HepG2 (cell line): ENCODE results near the gene EPB41L5. TPM values are rescaled to one million over a fixed set of nuclear protein-coding genes. Genes with fewer than 3 reads are reported as not detected.

Experiments
- FOSL2 ChIP-seq: sonication (generic); formaldehyde crosslinking; IDR thresholded peaks from 2 replicates; pipeline ENCODE4 v1.4.0; 2020; ENCODE audit warnings: missing genetic modification reagents
- KLF9 ChIP-seq: IDR thresholded peaks from 2 replicates; pipeline ENCODE4 v1.6.1; 2016; ENCODE audit warnings: low read depth
- PAWR ChIP-seq: sonication (generic); formaldehyde crosslinking; IDR thresholded peaks from 2 replicates; pipeline ENCODE4 v1.4.0; 2020; ENCODE audit warnings: missing genetic modification reagents, mild to moderate bottlenecking, borderline replicate concordance
- RCOR2 ChIP-seq: IDR thresholded peaks from 2 replicates; pipeline ENCODE4 v1.6.1; 2016; ENCODE audit warnings: missing biosample characterization, missing genetic modification reagents
- SKI ChIP-seq: fragments of 450-650 bp; IDR thresholded peaks from one replicate; pipeline ENCODE4 v1.6.1; 2018; ENCODE audit warnings: mild to moderate bottlenecking; ENCODE audit not compliant: partially characterized antibody
- ZNF136 ChIP-seq: sonication (generic); formaldehyde crosslinking; IDR thresholded peaks from 2 replicates; pipeline ENCODE4 v1.8.1; 2022; ENCODE audit warnings: low read depth, mild to moderate bottlenecking, moderate library complexity, missing genetic modification reagents
- ZNF331 ChIP-seq: sonication (generic); formaldehyde crosslinking; IDR thresholded peaks from 2 replicates; pipeline ENCODE4 v1.4.0; 2020; ENCODE audit warnings: missing genetic modification reagents
- ZNF737 ChIP-seq: sonication (generic); formaldehyde crosslinking; IDR thresholded peaks from 2 replicates; pipeline ENCODE4 v1.5.0; 2020; ENCODE audit warnings: missing genetic modification reagents, mild to moderate bottlenecking, borderline replicate concordance
- ZNF883 ChIP-seq: sonication (generic); formaldehyde crosslinking; IDR thresholded peaks from 2 replicates; pipeline ENCODE4 v1.5.1; 2020; ENCODE audit warnings: mild to moderate bottlenecking, missing genetic modification reagents; ENCODE audit errors: not compliant biosample characterization
- ZSCAN30 ChIP-seq: sonication (generic); formaldehyde crosslinking; IDR thresholded peaks from 2 replicates; pipeline ENCODE4 v1.5.0; 2020; ENCODE audit warnings: mild to moderate bottlenecking, missing genetic modification reagents
- polyA plus RNA-seq, 8 experiments: library from polyadenylated mRNA; depleted of rRNA in 3 of 8; stranded (reverse) in 7 of 8; unstranded in 1 of 8; fragments of >200 nt; fragmentation: Illumina TruSeq in 4 of 8; extraction: Trizol in 4 of 8; gene quantifications; 2 replicates each; pipeline versions ENCODE4 v1.2.1 to v1.2.3, GENCODE V29; 2011 to 2016; ENCODE audit warnings: low read depth in 4 of 8, missing spikeins in 1 of 8, mixed read lengths in 1 of 8; ENCODE audit not compliant: insufficient read depth in 1 of 8
- total RNA-seq, 5 experiments: library from RNA; depleted of rRNA; stranded (reverse); fragments of >200 nt; fragmentation: Illumina TruSeq; extraction: Trizol; gene quantifications; 2 replicates each; pipeline ENCODE4 v1.2.3, GENCODE V29; 2016; ENCODE audit warnings: low read depth in 1 of 5
- TF ChIP-seq, protein P1 (sequence below), 2 experiments: fragments of 450-650 bp in 1 of 2; sonication (generic) in 1 of 2; formaldehyde crosslinking; IDR thresholded peaks; 2 replicates each; pipeline versions ENCODE4 v1.5.0 to v1.8.0; 2020 to 2022; ENCODE audit warnings: mild to moderate bottlenecking in 1 of 2, missing genetic modification reagents in 1 of 2
- TF ChIP-seq, protein P2 (sequence below): IDR thresholded peaks from 2 replicates; pipeline ENCODE4 v1.6.1; 2016; ENCODE audit warnings: mild to moderate bottlenecking
- TF ChIP-seq, protein P3 (sequence below): sonication (generic); formaldehyde crosslinking; IDR thresholded peaks from 2 replicates; pipeline ENCODE4 v1.4.0; 2020; ENCODE audit warnings: missing genetic modification reagents, borderline replicate concordance
- TF ChIP-seq, protein P4 (sequence below): sonication (generic); formaldehyde crosslinking; IDR thresholded peaks from 2 replicates; pipeline ENCODE4 v1.4.0; 2020; ENCODE audit warnings: missing genetic modification reagents
- TF ChIP-seq, protein P5 (sequence below): sonication (generic); formaldehyde crosslinking; IDR thresholded peaks from 2 replicates; pipeline ENCODE4 v1.5.1; 2020; ENCODE audit warnings: mild to moderate bottlenecking, missing genetic modification reagents, borderline replicate concordance
- TF ChIP-seq, protein P6 (sequence below): IDR thresholded peaks from 2 replicates; pipeline ENCODE4 v1.6.1; 2016; ENCODE audit warnings: low read depth

Gene EPB41L5
- total and polyA plus RNA-seq, 2 of the 13 experiments (the other 11 are each of a cell fraction or from before 2014, with no cell fraction given): 40.5 to 47.5 TPM

DNA sequence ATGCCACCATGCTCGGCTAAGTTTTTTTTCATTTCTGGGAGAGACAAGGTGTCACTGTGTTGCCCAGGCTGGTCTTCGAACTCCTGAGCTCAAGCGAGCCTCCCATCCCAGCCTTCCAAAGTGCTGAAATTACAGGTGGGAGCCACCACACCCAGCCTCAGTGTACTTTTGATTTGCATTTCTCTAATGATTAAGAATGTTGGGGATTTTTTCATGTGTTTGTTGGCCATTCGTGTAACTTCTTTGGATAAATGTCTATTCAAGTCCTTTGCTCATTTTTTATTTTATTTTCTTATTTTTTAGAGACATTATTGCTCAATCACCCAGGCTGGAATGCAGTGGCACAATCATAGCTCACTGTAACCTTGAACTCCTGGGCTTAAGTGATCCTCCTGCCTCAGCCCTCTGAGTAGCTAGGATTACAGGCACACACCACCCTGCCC, 137.2 kb downstream of the EPB41L5 start (continued):
- TF ChIP-seq, protein P1, sequence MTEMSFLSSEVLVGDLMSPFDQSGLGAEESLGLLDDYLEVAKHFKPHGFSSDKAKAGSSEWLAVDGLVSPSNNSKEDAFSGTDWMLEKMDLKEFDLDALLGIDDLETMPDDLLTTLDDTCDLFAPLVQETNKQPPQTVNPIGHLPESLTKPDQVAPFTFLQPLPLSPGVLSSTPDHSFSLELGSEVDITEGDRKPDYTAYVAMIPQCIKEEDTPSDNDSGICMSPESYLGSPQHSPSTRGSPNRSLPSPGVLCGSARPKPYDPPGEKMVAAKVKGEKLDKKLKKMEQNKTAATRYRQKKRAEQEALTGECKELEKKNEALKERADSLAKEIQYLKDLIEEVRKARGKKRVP (CRISPR knock-in tag; IDR thresholded peaks at IDR 0.05): no peak
- TF ChIP-seq ZNF883 (CRISPR knock-in tag): no peak
- 0 out of 2 replicates have a peak, but pooled peaks have one; percentile 23 for TF ChIP-seq ZSCAN30 (CRISPR knock-in tag)
- no peak for TF ChIP-seq ZNF737 (CRISPR knock-in tag)
- peak; percentile 62; the same call in 1 of the 2 replicates for TF ChIP-seq RCOR2 (CRISPR knock-in tag)
- TF ChIP-seq PAWR (CRISPR knock-in tag): no peak
- TF ChIP-seq, protein P2, sequence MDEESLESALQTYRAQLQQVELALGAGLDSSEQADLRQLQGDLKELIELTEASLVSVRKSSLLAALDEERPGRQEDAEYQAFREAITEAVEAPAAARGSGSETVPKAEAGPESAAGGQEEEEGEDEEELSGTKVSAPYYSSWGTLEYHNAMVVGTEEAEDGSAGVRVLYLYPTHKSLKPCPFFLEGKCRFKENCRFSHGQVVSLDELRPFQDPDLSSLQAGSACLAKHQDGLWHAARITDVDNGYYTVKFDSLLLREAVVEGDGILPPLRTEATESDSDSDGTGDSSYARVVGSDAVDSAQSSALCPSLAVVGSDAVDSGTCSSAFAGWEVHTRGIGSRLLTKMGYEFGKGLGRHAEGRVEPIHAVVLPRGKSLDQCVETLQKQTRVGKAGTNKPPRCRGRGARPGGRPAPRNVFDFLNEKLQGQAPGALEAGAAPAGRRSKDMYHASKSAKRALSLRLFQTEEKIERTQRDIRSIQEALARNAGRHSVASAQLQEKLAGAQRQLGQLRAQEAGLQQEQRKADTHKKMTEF (CRISPR knock-in tag): peak; percentile 60; the same call in 1 of the 2 replicates
- TF ChIP-seq, protein P3, sequence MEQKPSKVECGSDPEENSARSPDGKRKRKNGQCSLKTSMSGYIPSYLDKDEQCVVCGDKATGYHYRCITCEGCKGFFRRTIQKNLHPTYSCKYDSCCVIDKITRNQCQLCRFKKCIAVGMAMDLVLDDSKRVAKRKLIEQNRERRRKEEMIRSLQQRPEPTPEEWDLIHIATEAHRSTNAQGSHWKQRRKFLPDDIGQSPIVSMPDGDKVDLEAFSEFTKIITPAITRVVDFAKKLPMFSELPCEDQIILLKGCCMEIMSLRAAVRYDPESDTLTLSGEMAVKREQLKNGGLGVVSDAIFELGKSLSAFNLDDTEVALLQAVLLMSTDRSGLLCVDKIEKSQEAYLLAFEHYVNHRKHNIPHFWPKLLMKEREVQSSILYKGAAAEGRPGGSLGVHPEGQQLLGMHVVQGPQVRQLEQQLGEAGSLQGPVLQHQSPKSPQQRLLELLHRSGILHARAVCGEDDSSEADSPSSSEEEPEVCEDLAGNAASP (CRISPR knock-in tag): peak; percentile 8; the same call in 1 of the 2 replicates
- TF ChIP-seq, protein P4, sequence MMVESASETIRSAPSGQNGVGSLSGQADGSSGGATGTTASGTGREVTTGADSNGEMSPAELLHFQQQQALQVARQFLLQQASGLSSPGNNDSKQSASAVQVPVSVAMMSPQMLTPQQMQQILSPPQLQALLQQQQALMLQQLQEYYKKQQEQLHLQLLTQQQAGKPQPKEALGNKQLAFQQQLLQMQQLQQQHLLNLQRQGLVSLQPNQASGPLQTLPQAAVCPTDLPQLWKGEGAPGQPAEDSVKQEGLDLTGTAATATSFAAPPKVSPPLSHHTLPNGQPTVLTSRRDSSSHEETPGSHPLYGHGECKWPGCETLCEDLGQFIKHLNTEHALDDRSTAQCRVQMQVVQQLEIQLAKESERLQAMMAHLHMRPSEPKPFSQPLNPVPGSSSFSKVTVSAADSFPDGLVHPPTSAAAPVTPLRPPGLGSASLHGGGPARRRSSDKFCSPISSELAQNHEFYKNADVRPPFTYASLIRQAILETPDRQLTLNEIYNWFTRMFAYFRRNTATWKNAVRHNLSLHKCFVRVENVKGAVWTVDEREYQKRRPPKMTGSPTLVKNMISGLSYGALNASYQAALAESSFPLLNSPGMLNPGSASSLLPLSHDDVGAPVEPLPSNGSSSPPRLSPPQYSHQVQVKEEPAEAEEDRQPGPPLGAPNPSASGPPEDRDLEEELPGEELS (CRISPR knock-in tag): 0 out of 2 replicates have a peak, but pooled peaks have one; percentile 14
- TF ChIP-seq, protein P5, sequence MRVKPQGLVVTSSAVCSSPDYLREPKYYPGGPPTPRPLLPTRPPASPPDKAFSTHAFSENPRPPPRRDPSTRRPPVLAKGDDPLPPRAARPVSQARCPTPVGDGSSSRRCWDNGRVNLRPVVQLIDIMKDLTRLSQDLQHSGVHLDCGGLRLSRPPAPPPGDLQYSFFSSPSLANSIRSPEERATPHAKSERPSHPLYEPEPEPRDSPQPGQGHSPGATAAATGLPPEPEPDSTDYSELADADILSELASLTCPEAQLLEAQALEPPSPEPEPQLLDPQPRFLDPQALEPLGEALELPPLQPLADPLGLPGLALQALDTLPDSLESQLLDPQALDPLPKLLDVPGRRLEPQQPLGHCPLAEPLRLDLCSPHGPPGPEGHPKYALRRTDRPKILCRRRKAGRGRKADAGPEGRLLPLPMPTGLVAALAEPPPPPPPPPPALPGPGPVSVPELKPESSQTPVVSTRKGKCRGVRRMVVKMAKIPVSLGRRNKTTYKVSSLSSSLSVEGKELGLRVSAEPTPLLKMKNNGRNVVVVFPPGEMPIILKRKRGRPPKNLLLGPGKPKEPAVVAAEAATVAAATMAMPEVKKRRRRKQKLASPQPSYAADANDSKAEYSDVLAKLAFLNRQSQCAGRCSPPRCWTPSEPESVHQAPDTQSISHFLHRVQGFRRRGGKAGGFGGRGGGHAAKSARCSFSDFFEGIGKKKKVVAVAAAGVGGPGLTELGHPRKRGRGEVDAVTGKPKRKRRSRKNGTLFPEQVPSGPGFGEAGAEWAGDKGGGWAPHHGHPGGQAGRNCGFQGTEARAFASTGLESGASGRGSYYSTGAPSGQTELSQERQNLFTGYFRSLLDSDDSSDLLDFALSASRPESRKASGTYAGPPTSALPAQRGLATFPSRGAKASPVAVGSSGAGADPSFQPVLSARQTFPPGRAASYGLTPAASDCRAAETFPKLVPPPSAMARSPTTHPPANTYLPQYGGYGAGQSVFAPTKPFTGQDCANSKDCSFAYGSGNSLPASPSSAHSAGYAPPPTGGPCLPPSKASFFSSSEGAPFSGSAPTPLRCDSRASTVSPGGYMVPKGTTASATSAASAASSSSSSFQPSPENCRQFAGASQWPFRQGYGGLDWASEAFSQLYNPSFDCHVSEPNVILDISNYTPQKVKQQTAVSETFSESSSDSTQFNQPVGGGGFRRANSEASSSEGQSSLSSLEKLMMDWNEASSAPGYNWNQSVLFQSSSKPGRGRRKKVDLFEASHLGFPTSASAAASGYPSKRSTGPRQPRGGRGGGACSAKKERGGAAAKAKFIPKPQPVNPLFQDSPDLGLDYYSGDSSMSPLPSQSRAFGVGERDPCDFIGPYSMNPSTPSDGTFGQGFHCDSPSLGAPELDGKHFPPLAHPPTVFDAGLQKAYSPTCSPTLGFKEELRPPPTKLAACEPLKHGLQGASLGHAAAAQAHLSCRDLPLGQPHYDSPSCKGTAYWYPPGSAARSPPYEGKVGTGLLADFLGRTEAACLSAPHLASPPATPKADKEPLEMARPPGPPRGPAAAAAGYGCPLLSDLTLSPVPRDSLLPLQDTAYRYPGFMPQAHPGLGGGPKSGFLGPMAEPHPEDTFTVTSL: peak; percentile 77
- peak; percentile 66 for TF ChIP-seq FOSL2 (CRISPR knock-in tag)
- peak; percentile 73 for TF ChIP-seq SKI
- TF ChIP-seq ZNF331 (CRISPR knock-in tag): 0 out of 2 replicates have a peak, but pooled peaks have one; percentile 44
- TF ChIP-seq, protein P6, sequence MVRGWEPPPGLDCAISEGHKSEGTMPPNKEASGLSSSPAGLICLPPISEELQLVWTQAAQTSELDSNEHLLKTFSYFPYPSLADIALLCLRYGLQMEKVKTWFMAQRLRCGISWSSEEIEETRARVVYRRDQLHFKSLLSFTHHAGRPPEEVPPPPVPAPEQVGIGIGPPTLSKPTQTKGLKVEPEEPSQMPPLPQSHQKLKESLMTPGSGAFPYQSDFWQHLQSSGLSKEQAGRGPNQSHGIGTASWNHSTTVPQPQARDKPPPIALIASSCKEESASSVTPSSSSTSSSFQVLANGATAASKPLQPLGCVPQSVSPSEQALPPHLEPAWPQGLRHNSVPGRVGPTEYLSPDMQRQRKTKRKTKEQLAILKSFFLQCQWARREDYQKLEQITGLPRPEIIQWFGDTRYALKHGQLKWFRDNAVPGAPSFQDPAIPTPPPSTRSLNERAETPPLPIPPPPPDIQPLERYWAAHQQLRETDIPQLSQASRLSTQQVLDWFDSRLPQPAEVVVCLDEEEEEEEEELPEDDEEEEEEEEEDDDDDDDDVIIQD (CRISPR knock-in tag): peak; percentile 78; the same call in 1 of the 2 replicates
- 0 out of 2 replicates have a peak, but pooled peaks have one; percentile 52 for TF ChIP-seq ZNF136 (CRISPR knock-in tag)
- no peak for TF ChIP-seq KLF9
